HepG2 (cell line): ENCODE data around the gene KRTAP25-1. TPM values are rescaled to one million over a fixed set of nuclear protein-coding genes. Genes with fewer than 3 reads are reported as not detected.

Source experiments
- FOXO4 ChIP-seq: sonication (generic); formaldehyde crosslinking; conservative IDR thresholded peaks from 2 replicates; pipeline ENCODE4 v1.8.1; 2023; ENCODE audit warnings: missing genetic modification reagents
- HIVEP1 ChIP-seq: sonication (generic); formaldehyde crosslinking; IDR thresholded peaks from 2 replicates; pipeline ENCODE4 v1.4.0; 2020; ENCODE audit warnings: mild to moderate bottlenecking, missing genetic modification reagents
- IKZF1 ChIP-seq: fragments of 450-650 bp; IDR thresholded peaks from 2 replicates; pipeline ENCODE4 v1.7.1; 2016
- MED1 ChIP-seq: sonication (generic); formaldehyde crosslinking; IDR thresholded peaks from 2 replicates; pipeline ENCODE4 v1.4.0; 2020; ENCODE audit warnings: missing genetic modification reagents
- POLR2AphosphoS2 ChIP-seq: IDR thresholded peaks from 2 replicates; pipeline ENCODE4 v1.6.1; 2011; ENCODE audit warnings: low read depth, low read length, improper control_type of control experiment
- REPIN1 ChIP-seq: sonication (generic); formaldehyde crosslinking; IDR thresholded peaks from 2 replicates; pipeline ENCODE4 v1.8.0; 2022; ENCODE audit warnings: missing genetic modification reagents, low read depth, mild to moderate bottlenecking, borderline replicate concordance
- THYN1 ChIP-seq: sonication (generic); formaldehyde crosslinking; IDR thresholded peaks from 2 replicates; pipeline ENCODE4 v1.8.1; 2023; ENCODE audit warnings: low read depth, mild to moderate bottlenecking, moderate library complexity, missing genetic modification reagents, borderline replicate concordance
- TSC22D2 ChIP-seq: sonication (generic); formaldehyde crosslinking; IDR thresholded peaks from 2 replicates; pipeline ENCODE4 v1.5.1; 2020; ENCODE audit warnings: missing genetic modification reagents, mild to moderate bottlenecking, borderline replicate concordance
- ZBTB46 ChIP-seq: sonication (generic); formaldehyde crosslinking; IDR thresholded peaks from 2 replicates; pipeline ENCODE4 v1.4.0; 2020; ENCODE audit warnings: mild to moderate bottlenecking, missing genetic modification reagents, borderline replicate concordance
- ZNF124 ChIP-seq: sonication (generic); formaldehyde crosslinking; IDR thresholded peaks from 2 replicates; pipeline ENCODE4 v1.4.0; 2020; ENCODE audit warnings: missing genetic modification reagents
- ZNF225 ChIP-seq: sonication (generic); formaldehyde crosslinking; IDR thresholded peaks from 2 replicates; pipeline ENCODE4 v1.4.0; 2020; ENCODE audit warnings: mild to moderate bottlenecking, missing genetic modification reagents
- ZNF282 ChIP-seq: fragments of 450-650 bp; IDR thresholded peaks from 2 replicates; pipeline ENCODE4 v1.6.1; 2018; ENCODE audit not compliant: partially characterized antibody
- ZNF354B ChIP-seq: sonication (generic); formaldehyde crosslinking; IDR thresholded peaks from 2 replicates; pipeline ENCODE4 v1.8.0; 2022; ENCODE audit warnings: mild to moderate bottlenecking, missing genetic modification reagents
- ZNF646 ChIP-seq: sonication (generic); formaldehyde crosslinking; IDR thresholded peaks from 2 replicates; pipeline ENCODE4 v1.9.0; 2021; ENCODE audit warnings: mild to moderate bottlenecking, missing genetic modification reagents
- ZSCAN29 ChIP-seq: sonication (generic); formaldehyde crosslinking; conservative IDR thresholded peaks from 2 replicates; pipeline ENCODE4 v1.4.0; 2020; ENCODE audit warnings: mild to moderate bottlenecking, missing genetic modification reagents
- polyA plus RNA-seq, 8 experiments: library from polyadenylated mRNA; depleted of rRNA in 3 of 8; stranded (reverse) in 7 of 8; unstranded in 1 of 8; fragments of >200 nt; fragmentation: Illumina TruSeq in 4 of 8; extraction: Trizol in 4 of 8; gene quantifications; 2 replicates each; pipeline versions ENCODE4 v1.2.1 to v1.2.3, GENCODE V29; 2011 to 2016; ENCODE audit warnings: low read depth in 4 of 8, missing spikeins in 1 of 8, mixed read lengths in 1 of 8; ENCODE audit not compliant: insufficient read depth in 1 of 8
- total RNA-seq, 5 experiments: library from RNA; depleted of rRNA; stranded (reverse); fragments of >200 nt; fragmentation: Illumina TruSeq; extraction: Trizol; gene quantifications; 2 replicates each; pipeline ENCODE4 v1.2.3, GENCODE V29; 2016; ENCODE audit warnings: low read depth in 1 of 5

Gene KRTAP25-1
- total and polyA plus RNA-seq, 2 of the 13 experiments (the other 11 are each of a cell fraction or from before 2014, with no cell fraction given) = not detected

- TF ChIP-seq ZNF646 = no peak
- TF ChIP-seq FOXO4 = no peak
- no peak for TF ChIP-seq POLR2AphosphoS2
- no peak for TF ChIP-seq REPIN1 (CRISPR knock-in tag)
- no peak for TF ChIP-seq ZNF354B (CRISPR knock-in tag)
- TF ChIP-seq HIVEP1 (CRISPR knock-in tag) = no peak
- no peak for TF ChIP-seq ZNF225 (CRISPR knock-in tag)
- no peak for TF ChIP-seq THYN1 (CRISPR knock-in tag)
- TF ChIP-seq ZSCAN29 = no peak
- TF ChIP-seq IKZF1 = no peak
- TF ChIP-seq MED1 (CRISPR knock-in tag) = no peak
- TF ChIP-seq TSC22D2 (CRISPR knock-in tag) = no peak
- TF ChIP-seq ZBTB46 = no peak
- no peak for TF ChIP-seq ZNF124 (CRISPR knock-in tag)
- TF ChIP-seq ZNF282 = no peak
Measured at GRCh38 chr21:30271156-30271555, 18.2 kb downstream of the KRTAP25-1 start (continued).
